HG03457 (cell line): ENCODE measurements around the gene CFAP299.

Experiments
- ATAC-seq: cut with Tn5 transposase; IDR thresholded peaks from one replicate; pipeline ENCODE4 v1.9.1; 2021; ENCODE audit warnings: moderate number of reproducible peaks; ENCODE audit not compliant: unreplicated experiment

The CFAP299 gene

GRCh38 chr4:80495865-80496264 is 160.3 kb downstream of the CFAP299 start:
- no peak for ATAC-seq

GRCh38 chr4:80498725-80499124 is 163.2 kb downstream of the CFAP299 start:
- ATAC-seq, result no peak

- no peak for ATAC-seq
These were observed 165.1 kb downstream of the CFAP299 start for GRCh38 chr4:80500613-80501012.

GRCh38 chr4:80507077-80507476 is 171.5 kb downstream of the CFAP299 start:
- no peak for ATAC-seq

- ATAC-seq, result peak; percentile 89
These were observed 172.0 kb downstream of the CFAP299 start for GRCh38 chr4:80507507-80507906.

GRCh38 chr4:80515496-80515895 is 180.0 kb downstream of the CFAP299 start:
- ATAC-seq, result no peak

GRCh38 chr4:80521438-80521837 is 185.9 kb downstream of the CFAP299 start:
- no peak for ATAC-seq

GRCh38 chr4:80526697-80527096 is 191.2 kb downstream of the CFAP299 start:
- ATAC-seq, result no peak

GRCh38 chr4:80529026-80529425 is 193.5 kb downstream of the CFAP299 start:
- no peak for ATAC-seq

GRCh38 chr4:80532674-80533333 is 197.3 kb downstream of the CFAP299 start:
- ATAC-seq, result no peak

- no peak for ATAC-seq
These were observed 200.0 kb downstream of the CFAP299 start for GRCh38 chr4:80535551-80535950.

GRCh38 chr4:80538276-80538926 is 202.9 kb downstream of the CFAP299 start:
- ATAC-seq, result no peak

GRCh38 chr4:80539190-80539589 is 203.7 kb downstream of the CFAP299 start:
- ATAC-seq, result no peak

- ATAC-seq, result no peak
These were observed 204.8 kb downstream of the CFAP299 start for GRCh38 chr4:80540349-80540748.

- peak; percentile 87 for ATAC-seq
These were observed 205.4 kb downstream of the CFAP299 start for GRCh38 chr4:80540785-80541469.

GRCh38 chr4:80542747-80543146 is 207.2 kb downstream of the CFAP299 start:
- ATAC-seq, result no peak

- no peak for ATAC-seq
These were observed 224.8 kb downstream of the CFAP299 start for GRCh38 chr4:80560337-80560736.

- no peak for ATAC-seq
These were observed 230.8 kb downstream of the CFAP299 start for GRCh38 chr4:80566203-80566872.

- no peak for ATAC-seq
These were observed 233.4 kb downstream of the CFAP299 start for GRCh38 chr4:80568891-80569290.

- no peak for ATAC-seq
These were observed 241.3 kb downstream of the CFAP299 start for GRCh38 chr4:80576796-80577195.

- ATAC-seq, result no peak
These were observed 242.5 kb downstream of the CFAP299 start for GRCh38 chr4:80578001-80578400.

GRCh38 chr4:80585542-80585941 is 250.0 kb downstream of the CFAP299 start:
- ATAC-seq, result no peak
